ENCODE results near the gene POLR3C.
"Not testable (repeated sequence)": the region's sequence is repeated elsewhere in the genome, so short reads cannot be mapped to it uniquely, and the experiment has no call there.

GRCh38 chr1:145818095-145818494 is 5.9 kb upstream of the POLR3C start:
- TF ChIP-seq CTCF, POLR2A (IDR thresholded peaks at IDR 0.05): not testable (repeated sequence)

All from esophagus squamous epithelium (tissue), 4 donors.